Fibroblast of pulmonary artery (primary cell): ENCODE data around the gene NUP188.
"Not testable (repeated sequence)": the region's sequence is repeated elsewhere in the genome, so short reads cannot be mapped to it uniquely, and the experiment has no call there.

Experiments used
- DNase-seq: peaks from one replicate; pipeline ENCODE4 v3.0.0-alpha.2; 2010; ENCODE audit warnings: low read depth
- H3K4me3 ChIP-seq: replicated peaks from 2 replicates; pipeline ENCODE4 v1.5.1; 2011; ENCODE audit warnings: low read depth, mild to moderate bottlenecking, control low read depth, low read length, moderate library complexity
- CTCF ChIP-seq: IDR thresholded peaks from 2 replicates; pipeline ENCODE4 v1.5.1; 2011; ENCODE audit warnings: mild to moderate bottlenecking, control low read depth, low read length, inconsistent platforms; ENCODE audit errors: missing control alignments

The NUP188 gene

GRCh38 chr9:129028192-129028966 is 80.9 kb downstream of the NUP188 start, which contains the start of gene SH3GLB2:
SH3GLB2 (minus strand) TSS chr9:129028331; CDS start chr9:129028154, 177 bp downstream.
- peak; percentile 74 for TF ChIP-seq CTCF
- DNase-seq = peak; percentile 97
- peak within 1 kb of the TSS; percentile 68 for H3K4me3 ChIP-seq

GRCh38 chr9:129030191-129030590 is 82.7 kb downstream of the NUP188 start:
- DNase-seq = no peak
- no peak overlapping the region for H3K4me3 ChIP-seq
- TF ChIP-seq CTCF = no peak

GRCh38 chr9:129031514-129031913 is 84.0 kb downstream of the NUP188 start:
- DNase-seq = no peak

GRCh38 chr9:129032541-129033159 is 85.2 kb downstream of the NUP188 start:
- TF ChIP-seq CTCF = no peak
- H3K4me3 ChIP-seq = no peak overlapping the region
- no peak for DNase-seq

More at GRCh38 chr9:129031514-129031913, 84.0 kb downstream of the NUP188 start:
- TF ChIP-seq CTCF = no peak
- H3K4me3 ChIP-seq = no peak overlapping the region

- DNase-seq = no peak
- H3K4me3 ChIP-seq = no peak overlapping the region
- no peak for TF ChIP-seq CTCF
These were observed 85.7 kb downstream of the NUP188 start for GRCh38 chr9:129033216-129033615.

- H3K4me3 ChIP-seq = peak overlapping the region; percentile 42
- DNase-seq = not testable (repeated sequence)
These were observed 88.3 kb downstream of the NUP188 start for GRCh38 chr9:129035838-129036237.

- H3K4me3 ChIP-seq = peak within 1 kb of the TSS; percentile 96
- no peak for TF ChIP-seq CTCF
- DNase-seq = peak; percentile 99
These were observed 88.9 kb downstream of the NUP188 start, which contains the start of gene MIGA2 for GRCh38 chr9:129036241-129036922. MIGA2 (plus strand) TSS chr9:129036626; CDS start chr9:129040595, 3,969 bp downstream.
